Measurements from ENCODE around the gene NDUFA12. TPM values are rescaled to one million over a fixed set of nuclear protein-coding genes. Genes with fewer than 3 reads are reported as not detected.

Gene NDUFA12
- total and polyA plus RNA-seq, 4 donors: 53.3 to 152 (median 87.7) TPM

DNA sequence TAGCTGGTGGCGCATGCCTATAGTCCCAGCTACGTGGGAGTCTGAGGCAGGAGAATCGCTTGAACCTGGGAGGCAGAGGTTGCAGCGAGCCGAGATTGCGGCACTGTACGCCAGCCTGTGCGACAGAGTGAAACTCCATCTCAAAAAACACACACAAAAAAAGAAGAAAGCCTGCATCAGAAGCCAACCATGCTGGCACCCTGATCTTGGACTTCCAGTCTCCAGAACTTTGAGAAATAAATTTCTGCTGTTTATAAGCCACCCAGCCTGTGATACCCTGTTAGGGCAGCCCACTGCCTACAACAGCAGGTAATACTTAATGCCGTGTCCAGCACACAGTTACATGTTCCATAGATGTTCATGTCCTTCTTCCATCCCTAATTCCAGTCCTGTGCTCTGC is 62.7 kb downstream of the NDUFA12 start:
- Histone ChIP-seq H3K4me1 (ENCODE audit: control insufficient read depth in 5 of 5, insufficient read depth in 5 of 5, low read length in 5 of 5) (peaks cover 4 to 15% (median 6%) of the 10 kb centered on the region in 5 donors), H3K4me3 (no peak overlapping the region), H3K27ac (ENCODE audit: low read depth in 1 of 2, low read length in 1 of 2) (peak overlapping the region in 1 of 2 donors; percentile 79), H3K9ac (ENCODE audit: insufficient read depth in 1 of 2, low read length in 2 of 2) (peak overlapping the region in 1 of 2 donors; percentile 58), H3K36me3 (ENCODE audit: control insufficient read depth in 4 of 4, insufficient read depth in 4 of 4, low read length in 4 of 4) (no peaks in the 10 kb centered on the region), H3K27me3 (ENCODE audit: control insufficient read depth in 3 of 3, insufficient read depth in 3 of 3, low read length in 2 of 3) (no peaks in the 10 kb centered on the region), H3K9me3 (ENCODE audit: control insufficient read depth in 4 of 4, insufficient read depth in 3 of 4, low read length in 3 of 4) (peaks cover 0 to 2% (median 0%) of the 10 kb centered on the region in 4 donors)
- DNase-seq: no peak
- no peak for ATAC-seq (ENCODE audit: insufficient read depth, low FRiP score)
- no peak for TF ChIP-seq CTCF (IDR thresholded peaks at IDR 0.05; ENCODE audit: control extremely low read depth, extremely low read depth)
- WGBS, 2 donors: 96% methylated on average over 9 of the region's 9 CpGs

DNA sequence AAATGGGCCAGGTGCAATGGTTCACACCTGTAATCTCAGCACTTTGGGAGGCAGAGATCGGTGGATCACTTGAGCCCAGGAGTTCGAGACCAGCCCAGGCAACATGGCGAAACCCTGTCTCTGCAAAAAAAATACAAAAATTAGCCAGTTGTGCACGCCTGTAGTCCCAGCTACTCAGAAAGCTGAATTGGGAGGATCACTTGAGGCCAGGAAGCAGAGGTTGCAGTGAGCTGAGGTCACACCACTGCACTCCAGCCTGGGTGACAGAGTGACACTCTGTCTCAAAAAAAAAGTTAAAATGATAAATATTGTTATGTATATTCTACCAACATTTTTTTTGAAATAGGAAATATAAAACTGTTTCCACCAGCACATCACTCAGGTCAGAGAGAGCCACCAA is 64.9 kb downstream of the NDUFA12 start:
- Histone ChIP-seq H3K9ac (ENCODE audit: insufficient read depth in 1 of 2, low read length in 2 of 2) (no peak overlapping the region), H3K27me3 (ENCODE audit: control insufficient read depth in 3 of 3, insufficient read depth in 3 of 3, low read length in 2 of 3) (no peaks in the 10 kb centered on the region), H3K36me3 (ENCODE audit: control insufficient read depth in 4 of 4, insufficient read depth in 4 of 4, low read length in 4 of 4) (no peaks in the 10 kb centered on the region), H3K4me3 (no peak overlapping the region), H3K4me1 (ENCODE audit: control insufficient read depth in 5 of 5, insufficient read depth in 5 of 5, low read length in 5 of 5) (peaks cover 4 to 15% (median 6%) of the 10 kb centered on the region in 5 donors), H3K27ac (ENCODE audit: low read depth in 1 of 2, low read length in 1 of 2) (no peak overlapping the region), H3K9me3 (ENCODE audit: control insufficient read depth in 4 of 4, insufficient read depth in 3 of 4, low read length in 3 of 4) (no peaks in the 10 kb centered on the region)
- no peak for ATAC-seq (ENCODE audit: insufficient read depth, low FRiP score)
- 84 to 86% methylated on average over 4 of the region's 4 CpGs for WGBS, 2 donors
- no peak for DNase-seq
- no peak for TF ChIP-seq CTCF (IDR thresholded peaks at IDR 0.05; ENCODE audit: control extremely low read depth, extremely low read depth)

GRCh38 chr12:94930772-94931171 is 72.7 kb downstream of the NDUFA12 start:
- no peak overlapping the region for H3K4me3 ChIP-seq
- no peaks in the 10 kb centered on the region for H3K9me3 ChIP-seq (ENCODE audit: control insufficient read depth in 4 of 4, insufficient read depth in 3 of 4, low read length in 3 of 4)
- 79 to 86% methylated on average over 2 of the region's 2 CpGs for WGBS, 2 donors
- no peak for TF ChIP-seq CTCF (IDR thresholded peaks at IDR 0.05; ENCODE audit: control extremely low read depth, extremely low read depth)
- H3K9ac ChIP-seq (ENCODE audit: insufficient read depth in 1 of 2, low read length in 2 of 2): no peak overlapping the region
- no peak for ATAC-seq (ENCODE audit: insufficient read depth, low FRiP score)
- no peak overlapping the region for H3K27ac ChIP-seq (ENCODE audit: low read depth in 1 of 2, low read length in 1 of 2)
- no peaks in the 10 kb centered on the region for H3K36me3 ChIP-seq (ENCODE audit: control insufficient read depth in 4 of 4, insufficient read depth in 4 of 4, low read length in 4 of 4)
- no peak for DNase-seq
- H3K27me3 ChIP-seq (ENCODE audit: control insufficient read depth in 3 of 3, insufficient read depth in 3 of 3, low read length in 2 of 3): no peaks in the 10 kb centered on the region
- no peaks in the 10 kb centered on the region for H3K4me1 ChIP-seq (ENCODE audit: control insufficient read depth in 5 of 5, insufficient read depth in 5 of 5, low read length in 5 of 5)

- Histone ChIP-seq H3K27me3 (ENCODE audit: control insufficient read depth in 3 of 3, insufficient read depth in 3 of 3, low read length in 2 of 3) (no peaks in the 10 kb centered on the region), H3K4me1 (ENCODE audit: control insufficient read depth in 5 of 5, insufficient read depth in 5 of 5, low read length in 5 of 5) (no peaks in the 10 kb centered on the region), H3K9me3 (ENCODE audit: control insufficient read depth in 4 of 4, insufficient read depth in 3 of 4, low read length in 3 of 4) (no peaks in the 10 kb centered on the region), H3K27ac (ENCODE audit: low read depth in 1 of 2, low read length in 1 of 2) (no peak overlapping the region), H3K4me3 (no peak overlapping the region), H3K9ac (ENCODE audit: insufficient read depth in 1 of 2, low read length in 2 of 2) (no peak overlapping the region), H3K36me3 (ENCODE audit: control insufficient read depth in 4 of 4, insufficient read depth in 4 of 4, low read length in 4 of 4) (no peaks in the 10 kb centered on the region)
- WGBS, 2 donors: 66 to 85% methylated on average over 6 of the region's 6 CpGs
- DNase-seq: no peak
- ATAC-seq (ENCODE audit: insufficient read depth, low FRiP score): no peak
- TF ChIP-seq CTCF (IDR thresholded peaks at IDR 0.05; ENCODE audit: control extremely low read depth, extremely low read depth): no peak
These were observed 73.3 kb downstream of the NDUFA12 start for GRCh38 chr12:94930216-94930654.
